ENCODE measurements around the gene NR6A1. TPM values are rescaled to one million over a fixed set of nuclear protein-coding genes. Genes with fewer than 3 reads are reported as not detected.

NR6A1 gene
- total and polyA plus RNA-seq, 10 donors: 0.14 to 3.7 (median 1.9) TPM

GRCh38 chr9:124654431-124654830 is 116.7 kb downstream of the NR6A1 start:
- TF ChIP-seq, protein P1, sequence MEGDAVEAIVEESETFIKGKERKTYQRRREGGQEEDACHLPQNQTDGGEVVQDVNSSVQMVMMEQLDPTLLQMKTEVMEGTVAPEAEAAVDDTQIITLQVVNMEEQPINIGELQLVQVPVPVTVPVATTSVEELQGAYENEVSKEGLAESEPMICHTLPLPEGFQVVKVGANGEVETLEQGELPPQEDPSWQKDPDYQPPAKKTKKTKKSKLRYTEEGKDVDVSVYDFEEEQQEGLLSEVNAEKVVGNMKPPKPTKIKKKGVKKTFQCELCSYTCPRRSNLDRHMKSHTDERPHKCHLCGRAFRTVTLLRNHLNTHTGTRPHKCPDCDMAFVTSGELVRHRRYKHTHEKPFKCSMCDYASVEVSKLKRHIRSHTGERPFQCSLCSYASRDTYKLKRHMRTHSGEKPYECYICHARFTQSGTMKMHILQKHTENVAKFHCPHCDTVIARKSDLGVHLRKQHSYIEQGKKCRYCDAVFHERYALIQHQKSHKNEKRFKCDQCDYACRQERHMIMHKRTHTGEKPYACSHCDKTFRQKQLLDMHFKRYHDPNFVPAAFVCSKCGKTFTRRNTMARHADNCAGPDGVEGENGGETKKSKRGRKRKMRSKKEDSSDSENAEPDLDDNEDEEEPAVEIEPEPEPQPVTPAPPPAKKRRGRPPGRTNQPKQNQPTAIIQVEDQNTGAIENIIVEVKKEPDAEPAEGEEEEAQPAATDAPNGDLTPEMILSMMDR (IDR thresholded peaks at IDR 0.05 in 8 of 11, conservative IDR thresholded peaks at IDR 0.05 in 3 of 11): no peak
- TF ChIP-seq POLR2AphosphoS5 (IDR thresholded peaks at IDR 0.05): no peak
- TF ChIP-seq POLR2A (IDR thresholded peaks at IDR 0.05): no peak

GRCh38 chr9:124652615-124653393 is 118.3 kb downstream of the NR6A1 start:
- no peak overlapping the region for H3K4me3 ChIP-seq
- TF ChIP-seq POLR2AphosphoS5 (IDR thresholded peaks at IDR 0.05): no peak
- TF ChIP-seq, protein P1 (IDR thresholded peaks at IDR 0.05 in 8 of 11, conservative IDR thresholded peaks at IDR 0.05 in 3 of 11): no peak
- no peak for TF ChIP-seq POLR2A (IDR thresholded peaks at IDR 0.05)
- peaks cover 0 to 5% (median 0%) of the 10 kb centered on the region in 6 donors for H3K4me1 ChIP-seq
- WGBS, 5 donors: 76 to 92% (median 84%) methylated on average over 3 of the region's 3 CpGs
- H3K9me3 ChIP-seq: no peaks in the 10 kb centered on the region
- H3K36me3 ChIP-seq: no peaks in the 10 kb centered on the region
- H3K27ac ChIP-seq: no peak overlapping the region
- intact Hi-C loops (cut with DNase I; ENCODE audit: low total_unique reads): no loop called here
- no peak for DNase-seq
- no peaks in the 10 kb centered on the region for H3K27me3 ChIP-seq (replicated peaks in 1 of 7)

More at GRCh38 chr9:124654431-124654830, 116.7 kb downstream of the NR6A1 start:
- no peaks in the 10 kb centered on the region for H3K27me3 ChIP-seq (replicated peaks in 1 of 7)
- WGBS, 5 donors: 49 to 84% (median 74%) methylated on average over 1 of the region's 1 CpG
- H3K9me3 ChIP-seq: no peaks in the 10 kb centered on the region
- H3K4me1 ChIP-seq: peaks cover 0 to 21% (median 8%) of the 10 kb centered on the region in 6 donors
- DNase-seq: no peak
- intact Hi-C loops (cut with DNase I; ENCODE audit: low total_unique reads): no loop called here
- no peak overlapping the region for H3K27ac ChIP-seq
- H3K36me3 ChIP-seq: no peaks in the 10 kb centered on the region
- no peak overlapping the region for H3K4me3 ChIP-seq

- no peak overlapping the region for H3K27ac ChIP-seq
- no peaks in the 10 kb centered on the region for H3K36me3 ChIP-seq
- intact Hi-C loops (cut with DNase I; ENCODE audit: low total_unique reads): no loop called here
- no peak for TF ChIP-seq POLR2A (IDR thresholded peaks at IDR 0.05)
- TF ChIP-seq, protein P1 (IDR thresholded peaks at IDR 0.05 in 8 of 11, conservative IDR thresholded peaks at IDR 0.05 in 3 of 11): no peak
- no peak for TF ChIP-seq POLR2AphosphoS5 (IDR thresholded peaks at IDR 0.05)
- 76 to 92% (median 79%) methylated on average over 1 of the region's 1 CpG for WGBS, 5 donors
- no peaks in the 10 kb centered on the region for H3K27me3 ChIP-seq (replicated peaks in 1 of 7)
- DNase-seq: no peak
- no peaks in the 10 kb centered on the region for H3K9me3 ChIP-seq
- H3K4me3 ChIP-seq: no peak overlapping the region
- H3K4me1 ChIP-seq: no peaks in the 10 kb centered on the region
Observed at GRCh38 chr9:124652203-124652602, 118.9 kb downstream of the NR6A1 start.

- no peak overlapping the region for H3K27ac ChIP-seq
- intact Hi-C loops (cut with DNase I; ENCODE audit: low total_unique reads): no loop called here
- no peak for DNase-seq
Observed at GRCh38 chr9:124645274-124645673, 125.8 kb downstream of the NR6A1 start.

More at GRCh38 chr9:124645274-124645673, 125.8 kb downstream of the NR6A1 start:
- H3K4me3 ChIP-seq: no peak overlapping the region
- TF ChIP-seq POLR2A (IDR thresholded peaks at IDR 0.05) (no peak), POLR2AphosphoS5 (IDR thresholded peaks at IDR 0.05) (no peak)
- TF ChIP-seq, protein P1 (IDR thresholded peaks at IDR 0.05 in 8 of 11, conservative IDR thresholded peaks at IDR 0.05 in 3 of 11): no peak
- H3K27me3 ChIP-seq (replicated peaks in 1 of 7): no peaks in the 10 kb centered on the region
- no peaks in the 10 kb centered on the region for H3K36me3 ChIP-seq
- peaks cover 0 to 12% (median 3%) of the 10 kb centered on the region in 8 donors for H3K9me3 ChIP-seq
- no peaks in the 10 kb centered on the region for H3K4me1 ChIP-seq
